Cardiac muscle cell (in vitro differentiated cells and primary cell): ENCODE data around the gene ITGAE. TPM values are rescaled to one million over a fixed set of nuclear protein-coding genes. Genes with fewer than 3 reads are reported as not detected.

Source experiments
- DNase-seq, 2 donors: peaks; one replicate each; pipeline versions ENCODE4 v3.0.0 to v3.0.0-alpha.2; 2010 to 2017; ENCODE audit warnings: low read depth in 1 of 2, low spot score in 1 of 2
- H3K27ac ChIP-seq: fragments of 200-600 bp; sonication (generic); 2 replicates; pipeline ENCODE4 v1.5.1; 2016
- H3K27me3 ChIP-seq: fragments of 200-600 bp; sonication (generic); 2 replicates; pipeline ENCODE4 v1.6.0; 2016; ENCODE audit warnings: control low read depth
- H3K36me3 ChIP-seq: fragments of 200-600 bp; sonication (generic); 2 replicates; pipeline ENCODE4 v1.5.1; 2016; ENCODE audit warnings: control low read depth
- H3K4me1 ChIP-seq: fragments of 200-600 bp; sonication (generic); 2 replicates; pipeline ENCODE4 v1.8.1; 2017; ENCODE audit warnings: low read depth, mild to moderate bottlenecking, mixed run types
- H3K4me3 ChIP-seq: fragments of 200-600 bp; sonication (generic); 2 replicates; pipeline ENCODE4 v1.5.1; 2016; ENCODE audit warnings: mild to moderate bottlenecking
- H3K9me3 ChIP-seq: fragments of 200-600 bp; sonication (generic); 2 replicates; pipeline ENCODE4 v1.5.1; 2017; ENCODE audit warnings: low read depth, mild to moderate bottlenecking, control low read depth
- CTCF ChIP-seq: IDR thresholded peaks from 2 replicates; pipeline ENCODE4 v1.5.1; 2012; ENCODE audit warnings: low read depth, mild to moderate bottlenecking, low read length
- polyA plus RNA-seq: library from polyadenylated mRNA; unstranded; fragments of >200 nt; fragmentation: Nextera tagmentation; extraction: Ambion mirVana; gene quantifications from 2 replicates; pipeline ENCODE4 v1.2.1, GENCODE V29; 2016
- total RNA-seq: library from RNA; depleted of rRNA; stranded (reverse); fragments of >200 nt; gene quantifications from 2 replicates; pipeline ENCODE4 v1.2.3, GENCODE V29; 2016

The ITGAE gene
- total and polyA plus RNA-seq, 2 experiments from 2014 or later: 15.6 to 86.6 TPM

GRCh38 chr17:3678821-3679530 lies 122.0 kb downstream of the ITGAE start:
- H3K27me3 ChIP-seq: no peaks in the 10 kb centered on the region
- no peaks in the 10 kb centered on the region for H3K9me3 ChIP-seq
- no peaks in the 10 kb centered on the region for H3K4me1 ChIP-seq
- no peak for DNase-seq
- no peak for TF ChIP-seq CTCF
- no peak overlapping the region for H3K4me3 ChIP-seq
- no peaks in the 10 kb centered on the region for H3K36me3 ChIP-seq
- H3K27ac ChIP-seq: no peak overlapping the region

GRCh38 chr17:3678095-3678820 lies 122.7 kb downstream of the ITGAE start:
- no peak for DNase-seq
- Histone ChIP-seq H3K9me3 (no peaks in the 10 kb centered on the region), H3K36me3 (no peaks in the 10 kb centered on the region), H3K4me3 (no peak overlapping the region), H3K4me1 (no peaks in the 10 kb centered on the region), H3K27me3 (no peaks in the 10 kb centered on the region), H3K27ac (no peak overlapping the region)
- TF ChIP-seq CTCF: no peak

GRCh38 chr17:3675886-3676285 lies 125.1 kb downstream of the ITGAE start:
- TF ChIP-seq CTCF: no peak
- Histone ChIP-seq H3K27me3 (no peaks in the 10 kb centered on the region), H3K4me1 (no peaks in the 10 kb centered on the region), H3K9me3 (no peaks in the 10 kb centered on the region), H3K27ac (no peak overlapping the region), H3K36me3 (no peaks in the 10 kb centered on the region), H3K4me3 (no peak overlapping the region)
- no peak for DNase-seq

GRCh38 chr17:3672571-3672970 lies 128.4 kb downstream of the ITGAE start:
- no peaks in the 10 kb centered on the region for H3K27me3 ChIP-seq
- TF ChIP-seq CTCF: no peak
- no peak for DNase-seq
- no peaks in the 10 kb centered on the region for H3K4me1 ChIP-seq
- H3K27ac ChIP-seq: no peak overlapping the region
- H3K4me3 ChIP-seq: no peak overlapping the region
- H3K36me3 ChIP-seq: no peaks in the 10 kb centered on the region
- no peaks in the 10 kb centered on the region for H3K9me3 ChIP-seq

- peak overlapping the region; percentile 95 for H3K27ac ChIP-seq
- H3K27me3 ChIP-seq: no peaks in the 10 kb centered on the region
- no peak for TF ChIP-seq CTCF
- no peak for DNase-seq
- peaks cover 11% of the 10 kb centered on the region for H3K4me1 ChIP-seq
- peak overlapping the region; percentile 78 for H3K4me3 ChIP-seq
- H3K36me3 ChIP-seq: peaks cover 4% of the 10 kb centered on the region
- H3K9me3 ChIP-seq: no peaks in the 10 kb centered on the region
Measured at GRCh38 chr17:3669548-3669947, 131.4 kb downstream of the ITGAE start.
